GM12878 (cell line): ENCODE measurements around the gene YBX3. TPM values are rescaled to one million over a fixed set of nuclear protein-coding genes. Genes with fewer than 3 reads are reported as not detected.

ENCODE experiments used
- ATAC-seq: fragments of 200-7000 bp; cut with Tn5 transposase; 3 replicates; pipeline ENCODE4 v1.9.1; 2020; ENCODE audit warnings: mild to moderate bottlenecking, moderate library complexity
- BruUV-seq: library from RNA; stranded (reverse); fragments of 400-500 nt; replicated peaks from 2 replicates; lab custom pipeline; 2021; lab: Mats Ljungman, UMichigan
- CTCF ChIA-PET: fragments of 300-600 bp; sonication (Branson Sonifier 250); formaldehyde crosslinking; extraction: SDS; loops from one replicate; lab custom pipeline; 2021; ENCODE audit warnings: inconsistent platforms; lab: Yijun Ruan, JAX
- POLR2A ChIA-PET: fragments of 350-600 bp; formaldehyde crosslinking; extraction: SDS; loops from one replicate; lab custom pipeline; 2021; ENCODE audit warnings: inconsistent platforms; lab: Charles Lee
- RAD21 ChIA-PET: fragments of 300-600 bp; sonication (Branson Sonifier 250); formaldehyde crosslinking; loops from one replicate; lab custom pipeline; 2023; ENCODE audit warnings: antibody characterized with exemption; ENCODE audit not compliant: unreplicated experiment; lab: Charles Lee
- SMC1A ChIA-PET: fragments of 300-600 bp; sonication (Branson Sonifier 250); formaldehyde crosslinking; loops from one replicate; lab custom pipeline; 2023; ENCODE audit not compliant: unreplicated experiment, uncharacterized antibody; lab: Charles Lee
- DNase-seq: peaks from one replicate; pipeline ENCODE4 v3.0.0-alpha.2; 2011; ENCODE audit warnings: low read depth, low spot score
- FAIRE-seq: peaks from 3 replicates; lab custom pipeline; 2011; peaks lifted over from hg19 to GRCh38; lab: Jason Lieb, UNC
- H2AFZ ChIP-seq: 2 replicates; pipeline ENCODE4 v1.6.0; 2011; ENCODE audit warnings: low read depth, low read length, control low read depth; ENCODE audit not compliant: control insufficient read depth
- H3K27ac ChIP-seq: 2 replicates; pipeline ENCODE4 v1.5.1; 2011; ENCODE audit warnings: control low read depth; ENCODE audit not compliant: control insufficient read depth, insufficient read depth
- H3K27me3 ChIP-seq, 2 experiments: replicated peaks in 1 of 2; 2 replicates each; pipeline versions ENCODE4 v1.6.0 to v1.6.1; 2011; ENCODE audit warnings: low read length in 1 of 2; ENCODE audit not compliant: control insufficient read depth in 2 of 2, insufficient read depth in 2 of 2
- H3K36me3 ChIP-seq, 2 experiments: 2 replicates each; pipeline ENCODE4 v1.5.1; 2011; ENCODE audit warnings: low read length in 1 of 2; ENCODE audit not compliant: control insufficient read depth in 2 of 2, insufficient read depth in 2 of 2
- H3K4me1 ChIP-seq: 2 replicates; pipeline ENCODE4 v1.6.1; 2011; ENCODE audit warnings: mild to moderate bottlenecking, low read length, moderate library complexity, mixed read lengths; ENCODE audit not compliant: control insufficient read depth, insufficient read depth
- H3K4me2 ChIP-seq: 2 replicates; pipeline ENCODE4 v1.6.0; 2011; ENCODE audit warnings: control low read depth; ENCODE audit not compliant: control insufficient read depth, insufficient read depth
- H3K4me3 ChIP-seq: fragments of 200-600 bp; sonication (generic); 2 replicates; pipeline ENCODE4 v1.5.1; 2016
- H3K79me2 ChIP-seq: 2 replicates; pipeline ENCODE4 v1.6.0; 2011; ENCODE audit warnings: low read length; ENCODE audit not compliant: control insufficient read depth, insufficient read depth
- H3K9ac ChIP-seq: 2 replicates; pipeline ENCODE4 v1.8.0; 2011; ENCODE audit warnings: low read length, control low read depth, mixed read lengths; ENCODE audit not compliant: control insufficient read depth, insufficient read depth
- H3K9me3 ChIP-seq: replicated peaks from 3 replicates; pipeline ENCODE4 v1.5.1; 2011; ENCODE audit warnings: mild to moderate bottlenecking, low read length; ENCODE audit not compliant: control insufficient read depth, insufficient read depth
- H4K20me1 ChIP-seq: 2 replicates; pipeline ENCODE4 v1.6.0; 2011; ENCODE audit not compliant: control insufficient read depth, insufficient read depth
- BACH1 ChIP-seq: fragments of 450-650 bp; IDR thresholded peaks from 2 replicates; pipeline ENCODE4 v1.6.1; 2017; ENCODE audit warnings: mild to moderate bottlenecking, borderline replicate concordance
- BCL11A ChIP-seq: IDR thresholded peaks from 2 replicates; pipeline ENCODE4 v1.6.1; 2011; ENCODE audit warnings: low read depth, low read length
- CBFB ChIP-seq: IDR thresholded peaks from 2 replicates; pipeline ENCODE4 v1.6.1; 2016; ENCODE audit warnings: antibody characterized with exemption, low read depth
- DPF2 ChIP-seq: fragments of 450-650 bp; IDR thresholded peaks from 2 replicates; pipeline ENCODE4 v1.6.1; 2017; ENCODE audit warnings: mild to moderate bottlenecking
- EZH2 ChIP-seq: IDR thresholded peaks from 2 replicates; pipeline ENCODE4 v1.6.1; 2012; ENCODE audit warnings: low read depth, mild to moderate bottlenecking, control low read depth, inconsistent platforms, low read length, borderline replicate concordance; ENCODE audit not compliant: control insufficient read depth
- IRF4 ChIP-seq: IDR thresholded peaks from 2 replicates; pipeline ENCODE4 v1.6.1; 2011; ENCODE audit warnings: low read depth, low read length
- NFYA ChIP-seq: IDR thresholded peaks from 2 replicates; pipeline ENCODE4 v1.6.1; 2011; ENCODE audit warnings: low read depth, mild to moderate bottlenecking, low read length, improper control_type of control experiment, borderline replicate concordance
- RAD51 ChIP-seq: fragments of 450-650 bp; IDR thresholded peaks from 2 replicates; pipeline ENCODE4 v1.6.1; 2016; ENCODE audit warnings: moderate library complexity, mild to moderate bottlenecking, inconsistent platforms
- RELA ChIP-seq: fragments of 450-650 bp; IDR thresholded peaks from 2 replicates; pipeline ENCODE4 v1.8.0; 2014; ENCODE audit warnings: borderline replicate concordance; ENCODE audit not compliant: partially characterized antibody
- SMARCA5 ChIP-seq: fragments of 450-650 bp; IDR thresholded peaks from 2 replicates; pipeline ENCODE4 v1.6.1; 2017; ENCODE audit warnings: mild to moderate bottlenecking
- STAT1 ChIP-seq: fragments of 450-650 bp; conservative IDR thresholded peaks from 2 replicates; pipeline ENCODE4 v1.6.1; 2014; ENCODE audit warnings: antibody characterized with exemption, mild to moderate bottlenecking
- SUZ12 ChIP-seq: fragments of 200-600 bp; sonication (generic); IDR thresholded peaks from one replicate; pipeline ENCODE4 v1.6.1; 2018; ENCODE audit warnings: antibody characterized with exemption, mild to moderate bottlenecking; ENCODE audit not compliant: unreplicated experiment
- ZZZ3 ChIP-seq: IDR thresholded peaks from 2 replicates; pipeline ENCODE4 v1.6.1; 2011; ENCODE audit warnings: low read depth; ENCODE audit not compliant: control insufficient read depth, insufficient read length
- WGBS: methylation state at CpG from one replicate; pipeline ENCODE4 v1.1.6; 2016; ENCODE audit warnings: low lambda C conversion rate; ENCODE audit not compliant: insufficient replicate concordance, insufficient coverage; ENCODE audit errors: missing lambda C conversion rate; 5-methylcytosine and 5-hydroxymethylcytosine counted together
- in situ Hi-C: fragments of 300-500 bp; cut with MboI; formaldehyde crosslinking; loops from 9 replicates; pipeline ENCODE4 v1.14.3; 2018; ENCODE audit warnings: mixed read lengths
- intact Hi-C: fragments of 100-400 bp; cut with micrococcal nuclease; formaldehyde crosslinking; loops from one replicate; pipeline ENCODE4 v1.14.2; 2022; ENCODE audit not compliant: unreplicated experiment
- polyA plus RNA-seq, 11 experiments: library from polyadenylated mRNA; depleted of rRNA in 4 of 11; unstranded in 6 of 11; stranded (reverse) in 5 of 11; fragments of >200 nt; fragmentation: Nextera tagmentation in 4 of 11; fragmentation: Illumina TruSeq in 1 of 11; extraction: Ambion mirVana in 4 of 11; extraction: Trizol in 1 of 11; gene quantifications; 1 replicate in 1 of 11; 2 replicates in 10 of 11; pipeline versions ENCODE4 v1.2.1 to v1.2.3, GENCODE V29; 2011 to 2016; ENCODE audit warnings: inconsistent platforms in 2 of 11, missing spikeins in 2 of 11, low read depth in 1 of 11
- total RNA-seq, 4 experiments: library from RNA; depleted of rRNA in 3 of 4; stranded (reverse); fragments of >200 nt in 3 of 4; fragmentation: Illumina TruSeq in 1 of 4; extraction: Trizol in 1 of 4; gene quantifications; 2 replicates each; pipeline versions ENCODE4 v1.2.1 to v1.2.3, GENCODE V29; 2013 to 2021
- TF ChIP-seq, protein P1 (sequence below): IDR thresholded peaks from 2 replicates; pipeline ENCODE4 v1.6.1; 2012; ENCODE audit warnings: low read depth, low read length, improper control_type of control experiment
- TF ChIP-seq, protein P2 (sequence below): IDR thresholded peaks from 2 replicates; pipeline ENCODE4 v1.6.1; 2011; ENCODE audit warnings: borderline replicate concordance, low read depth, mild to moderate bottlenecking, moderate library complexity, mixed read lengths, low read length; ENCODE audit not compliant: insufficient read depth; ENCODE audit errors: extremely low read length

The YBX3 gene
- total and polyA plus RNA-seq, 10 of the 15 experiments (the other 5 are each of a cell fraction or from before 2014, with no cell fraction given): 25.9 to 221 (median 111) TPM

DNA sequence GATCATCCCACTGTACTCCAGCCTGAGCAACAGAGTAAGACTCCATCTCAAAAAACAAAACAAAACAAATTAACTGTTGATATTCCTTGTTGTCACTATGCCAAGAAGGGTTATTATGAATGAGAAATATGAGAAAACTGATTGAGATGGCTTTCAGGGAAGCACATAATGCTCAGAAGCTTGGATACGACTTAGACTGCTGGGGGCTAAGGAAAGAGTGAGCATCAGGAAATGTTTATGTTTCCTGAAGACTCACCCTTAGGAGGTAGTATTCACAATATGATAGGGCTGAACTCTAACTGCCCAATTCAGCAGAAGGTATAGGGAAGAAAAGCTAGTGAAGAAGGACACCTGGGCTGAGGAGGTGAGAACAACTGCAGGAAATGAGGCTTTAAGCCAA lies 55.5 kb downstream of the YBX3 start:
- no peak overlapping the region for H3K9ac ChIP-seq
- intact Hi-C loops: no loop called here
- TF ChIP-seq SMARCA5: no peak
- TF ChIP-seq BCL11A: no peak
- no peak for TF ChIP-seq EZH2
- TF ChIP-seq, all 136 proteins: peak for 0
- DNase-seq: no peak
- CTCF ChIA-PET: interaction anchor here (0.5 to 0.6 kb wide), 2 partner anchors 54 to 186 kb away, joined by 3 read pairs; partner anchors contain the start of gene MAGOHB
- Histone ChIP-seq H3K4me2 (no peak overlapping the region), H4K20me1 (no peaks in the 10 kb centered on the region), H3K9me3 (no peaks in the 10 kb centered on the region), H2AFZ (no peak overlapping the region), H3K27me3 (peaks cover 0 to 1% of the 10 kb centered on the region in 2 experiments; a peak in 2 of 4 replicates), H3K4me1 (no peaks in the 10 kb centered on the region), H3K36me3 (no peaks in the 10 kb centered on the region), H3K27ac (no peak overlapping the region), H3K79me2 (no peaks in the 10 kb centered on the region), H3K4me3 (no peak overlapping the region)
- RAD21 ChIA-PET: interaction anchor here (1.5 kb wide), 1 partner anchor 13 kb away, joined by 3 read pairs; no protein-coding TSS in a partner anchor
- in situ Hi-C loops: no loop called here
- no peak for FAIRE-seq
- no peak for ATAC-seq
- SMC1A ChIA-PET: interaction anchor here (1.7 kb wide), 1 partner anchor 83 kb away, joined by 4 read pairs; no protein-coding TSS in a partner anchor
- 3% methylated on average over 1 of the region's 1 CpG for WGBS
- no TSS peak for BruUV-seq
- POLR2A ChIA-PET: no interaction called here

DNA sequence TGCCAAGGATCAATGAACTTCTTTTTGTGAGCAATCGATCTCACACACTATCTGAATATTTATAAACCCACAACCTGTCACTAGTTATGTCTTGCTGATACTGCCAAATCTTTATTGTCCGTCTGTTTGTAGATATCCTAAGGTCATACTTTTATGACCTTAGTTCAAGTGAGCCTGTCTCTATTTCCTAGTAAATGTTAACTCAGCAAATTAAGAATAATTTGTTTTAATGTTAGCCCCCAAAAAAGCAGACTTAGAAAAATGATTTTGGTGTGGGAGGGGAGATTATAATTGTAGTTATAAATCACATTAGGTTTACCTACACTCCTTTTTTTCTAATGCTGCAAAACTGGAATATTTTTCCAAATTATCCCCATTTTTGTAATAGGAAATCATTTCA lies 58.6 kb downstream of the YBX3 start:
- SMC1A ChIA-PET: no interaction called here
- Histone ChIP-seq H4K20me1 (no peaks in the 10 kb centered on the region), H3K9me3 (no peaks in the 10 kb centered on the region), H3K4me1 (no peaks in the 10 kb centered on the region), H3K9ac (no peak overlapping the region), H2AFZ (no peak overlapping the region), H3K27ac (no peak overlapping the region), H3K79me2 (no peaks in the 10 kb centered on the region), H3K27me3 (peaks cover 0 to 1% of the 10 kb centered on the region in 2 experiments; a peak in 2 of 4 replicates), H3K4me2 (no peak overlapping the region), H3K4me3 (no peak overlapping the region), H3K36me3 (no peaks in the 10 kb centered on the region)
- POLR2A ChIA-PET: no interaction called here
- in situ Hi-C loops (no loop called here), intact Hi-C loops (no loop called here)
- ATAC-seq (no peak), DNase-seq (no peak), FAIRE-seq (no peak)
- 43% methylated on average over 2 of the region's 2 CpGs for WGBS
- BruUV-seq: no TSS peak
- CTCF ChIA-PET: no interaction called here
- RAD21 ChIA-PET: no interaction called here
- no peak for TF ChIP-seq RAD51
- TF ChIP-seq STAT1: no peak
- no peak for TF ChIP-seq BACH1
- no peak for TF ChIP-seq IRF4
- TF ChIP-seq SUZ12: no peak
- no peak for TF ChIP-seq RELA
- TF ChIP-seq, protein P1, sequence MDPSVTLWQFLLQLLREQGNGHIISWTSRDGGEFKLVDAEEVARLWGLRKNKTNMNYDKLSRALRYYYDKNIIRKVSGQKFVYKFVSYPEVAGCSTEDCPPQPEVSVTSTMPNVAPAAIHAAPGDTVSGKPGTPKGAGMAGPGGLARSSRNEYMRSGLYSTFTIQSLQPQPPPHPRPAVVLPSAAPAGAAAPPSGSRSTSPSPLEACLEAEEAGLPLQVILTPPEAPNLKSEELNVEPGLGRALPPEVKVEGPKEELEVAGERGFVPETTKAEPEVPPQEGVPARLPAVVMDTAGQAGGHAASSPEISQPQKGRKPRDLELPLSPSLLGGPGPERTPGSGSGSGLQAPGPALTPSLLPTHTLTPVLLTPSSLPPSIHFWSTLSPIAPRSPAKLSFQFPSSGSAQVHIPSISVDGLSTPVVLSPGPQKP: no peak
- no peak for TF ChIP-seq ZZZ3
- TF ChIP-seq, protein P2, sequence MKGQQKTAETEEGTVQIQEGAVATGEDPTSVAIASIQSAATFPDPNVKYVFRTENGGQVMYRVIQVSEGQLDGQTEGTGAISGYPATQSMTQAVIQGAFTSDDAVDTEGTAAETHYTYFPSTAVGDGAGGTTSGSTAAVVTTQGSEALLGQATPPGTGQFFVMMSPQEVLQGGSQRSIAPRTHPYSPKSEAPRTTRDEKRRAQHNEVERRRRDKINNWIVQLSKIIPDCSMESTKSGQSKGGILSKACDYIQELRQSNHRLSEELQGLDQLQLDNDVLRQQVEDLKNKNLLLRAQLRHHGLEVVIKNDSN: no peak
- no peak for TF ChIP-seq CBFB
- no peak for TF ChIP-seq DPF2
- no peak for TF ChIP-seq NFYA
